ENCODE results near the gene RNF4. TPM values are rescaled to one million over a fixed set of nuclear protein-coding genes. Genes with fewer than 3 reads are reported as not detected.
A peak's percentile ranks its signal among the peaks of the same experiment; 100 is the strongest.
"Not testable (repeated sequence)": the region's sequence is repeated elsewhere in the genome, so short reads cannot be mapped to it uniquely, and the experiment has no call there.

Gene RNF4
- total RNA-seq, 1 donor from 2014 or later = 35.7 TPM

GRCh38 chr4:2534904-2535375, 66.0 kb downstream of the RNF4 start:
- DNase-seq = no peak

DNA sequence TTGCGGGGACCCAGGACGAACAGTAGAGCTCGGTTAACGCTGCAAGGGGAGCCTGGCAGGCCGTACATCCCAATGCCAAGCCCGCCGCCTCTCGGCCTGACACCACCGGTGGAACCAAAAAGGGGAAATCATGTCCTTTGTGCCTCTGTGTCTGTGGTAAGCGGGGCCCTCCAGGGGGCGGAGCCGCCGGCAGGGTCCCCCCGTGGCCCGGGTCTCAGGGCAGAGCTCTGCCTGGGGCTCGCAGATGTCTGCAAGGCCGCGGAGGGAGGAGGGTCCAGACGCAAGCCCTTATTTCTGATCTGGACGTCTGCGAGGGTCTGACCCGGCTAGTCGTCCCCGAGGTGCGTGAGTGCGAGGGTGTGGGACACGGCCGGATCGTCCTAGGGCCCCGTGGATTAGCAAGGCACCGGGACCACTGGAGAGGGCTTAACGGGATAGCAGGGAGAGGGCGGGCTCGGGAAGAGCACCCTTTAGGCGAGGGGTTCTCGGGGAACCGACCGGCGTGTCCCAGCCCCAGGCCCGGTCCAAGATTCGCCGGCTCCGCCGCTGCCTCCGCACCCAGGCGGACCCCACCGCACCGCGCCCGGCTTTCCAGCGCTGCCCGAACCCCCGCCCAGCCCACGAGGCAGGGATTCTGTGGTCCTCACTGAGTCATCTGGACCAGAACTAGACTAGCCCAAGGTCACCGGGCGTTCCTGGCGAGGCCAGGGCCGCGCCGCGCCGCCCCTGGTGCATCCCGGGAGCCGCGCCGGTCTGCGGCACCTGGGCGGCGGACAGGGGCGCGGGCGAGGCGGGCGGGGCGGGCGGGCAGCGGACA, 66.7 kb downstream of the RNF4 start:
- DNase-seq = peak; percentile 66

GRCh38 chr4:2536193-2537010, 67.5 kb downstream of the RNF4 start, which contains the start of gene FAM193A:
FAM193A (plus strand) TSS chr4:2536647; CDS start chr4:2536916, 269 bp downstream.
- DNase-seq = peak; percentile 100

DNA sequence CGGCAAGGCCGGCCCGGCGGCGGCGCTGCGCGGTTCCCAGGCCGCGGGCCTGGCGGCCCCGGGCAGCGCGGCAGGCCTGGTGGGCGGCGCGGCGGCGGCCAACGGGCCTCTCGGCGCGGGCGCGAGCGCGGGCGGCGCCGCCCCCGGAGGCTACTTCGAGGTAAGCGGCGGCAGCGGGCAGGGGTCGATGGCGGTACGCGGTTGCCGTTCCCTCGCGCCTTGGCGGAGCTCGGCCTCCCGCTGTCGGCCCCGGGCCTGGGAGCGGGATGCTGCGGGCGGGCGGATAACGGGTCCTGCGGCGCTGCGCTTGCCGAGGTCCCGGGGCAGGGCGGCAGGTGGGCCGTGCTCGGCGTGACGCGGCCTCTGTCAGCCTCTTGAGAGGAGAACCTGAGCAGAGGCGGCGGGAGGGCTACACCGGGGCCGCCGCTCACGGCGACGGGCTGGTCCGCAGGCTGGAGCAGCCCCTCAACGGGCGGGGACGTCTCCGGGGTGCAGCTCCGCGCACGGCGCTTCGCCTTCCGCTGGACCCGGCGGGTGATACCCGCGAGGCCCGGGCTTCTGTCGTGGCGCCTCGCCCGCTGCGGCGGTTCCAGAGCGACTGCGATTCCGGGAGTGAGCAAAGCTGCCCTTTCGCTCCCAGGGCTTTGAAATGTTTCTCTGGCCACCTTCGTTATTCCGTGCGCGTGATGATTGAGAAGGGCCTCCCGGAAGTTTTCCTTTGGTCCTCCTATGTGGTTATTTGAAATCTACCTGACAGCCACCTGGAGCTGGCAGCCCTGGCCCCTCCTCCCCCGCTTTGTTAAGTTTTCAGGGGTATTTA, 68.3 kb downstream of the RNF4 start:
- peak; percentile 56 for DNase-seq

DNA sequence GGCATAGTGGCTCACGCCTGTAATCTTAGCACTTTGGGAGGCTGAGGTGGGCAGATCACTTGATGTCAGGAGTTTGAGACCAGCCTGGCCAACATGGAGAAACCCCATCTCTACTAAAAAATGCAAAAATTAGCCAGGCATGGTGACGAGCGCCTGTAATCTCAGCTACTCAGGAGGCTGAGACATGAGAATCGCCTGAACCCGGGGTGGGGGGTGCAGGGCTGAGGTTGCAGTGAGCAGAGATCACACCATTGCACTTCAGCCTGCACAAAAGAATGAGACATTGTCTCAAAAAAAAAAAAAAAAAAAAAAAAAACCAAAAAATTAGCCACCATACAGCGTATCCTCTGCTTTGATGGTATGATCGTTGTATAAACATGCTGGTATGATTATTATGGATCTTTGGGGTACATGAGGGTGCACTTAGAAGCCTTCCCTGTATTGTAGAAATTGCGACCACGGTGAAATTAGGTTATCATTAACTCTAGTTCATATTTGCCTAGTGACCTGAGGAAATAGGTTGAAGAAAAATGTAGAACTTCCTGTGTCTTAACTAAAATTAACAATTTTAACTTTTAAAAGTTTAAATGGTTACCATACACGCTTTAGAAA, 74.8 kb downstream of the RNF4 start:
- DNase-seq = not testable (repeated sequence)

DNA sequence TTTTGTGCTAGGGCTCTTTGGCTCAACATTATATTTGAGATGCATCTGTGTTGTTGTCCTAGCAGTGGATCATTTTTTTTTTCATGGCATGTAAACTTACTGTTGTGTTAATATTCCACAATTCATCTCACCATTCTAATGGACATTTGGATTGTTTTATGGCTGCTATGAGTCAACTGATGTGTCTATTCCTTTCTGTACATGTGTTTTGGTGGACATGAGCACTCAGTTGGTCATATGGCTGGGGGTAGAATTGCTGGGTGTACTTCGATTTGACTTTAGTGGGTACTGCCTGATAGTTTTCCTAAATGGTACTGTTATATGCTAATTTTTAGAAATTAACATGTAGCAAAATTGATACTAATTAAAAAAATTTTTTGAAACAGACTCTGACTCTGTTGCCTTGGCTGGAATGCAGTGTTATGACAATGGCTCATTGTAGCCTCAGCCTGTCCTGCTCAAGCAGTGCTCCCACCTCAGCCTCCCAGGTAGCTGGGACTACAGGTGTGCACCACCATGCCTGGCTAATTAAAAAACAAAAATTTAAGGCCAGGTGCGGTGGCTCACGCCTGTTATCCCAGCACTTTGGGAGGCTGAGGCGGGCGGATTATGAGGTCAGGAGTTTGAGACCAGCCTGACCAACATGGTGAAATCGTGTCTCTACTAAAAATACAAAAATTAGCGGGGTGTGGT, 76.6 kb downstream of the RNF4 start:
- DNase-seq = no peak

GRCh38 chr4:2546286-2546823, 77.4 kb downstream of the RNF4 start:
- no peak for DNase-seq

DNA sequence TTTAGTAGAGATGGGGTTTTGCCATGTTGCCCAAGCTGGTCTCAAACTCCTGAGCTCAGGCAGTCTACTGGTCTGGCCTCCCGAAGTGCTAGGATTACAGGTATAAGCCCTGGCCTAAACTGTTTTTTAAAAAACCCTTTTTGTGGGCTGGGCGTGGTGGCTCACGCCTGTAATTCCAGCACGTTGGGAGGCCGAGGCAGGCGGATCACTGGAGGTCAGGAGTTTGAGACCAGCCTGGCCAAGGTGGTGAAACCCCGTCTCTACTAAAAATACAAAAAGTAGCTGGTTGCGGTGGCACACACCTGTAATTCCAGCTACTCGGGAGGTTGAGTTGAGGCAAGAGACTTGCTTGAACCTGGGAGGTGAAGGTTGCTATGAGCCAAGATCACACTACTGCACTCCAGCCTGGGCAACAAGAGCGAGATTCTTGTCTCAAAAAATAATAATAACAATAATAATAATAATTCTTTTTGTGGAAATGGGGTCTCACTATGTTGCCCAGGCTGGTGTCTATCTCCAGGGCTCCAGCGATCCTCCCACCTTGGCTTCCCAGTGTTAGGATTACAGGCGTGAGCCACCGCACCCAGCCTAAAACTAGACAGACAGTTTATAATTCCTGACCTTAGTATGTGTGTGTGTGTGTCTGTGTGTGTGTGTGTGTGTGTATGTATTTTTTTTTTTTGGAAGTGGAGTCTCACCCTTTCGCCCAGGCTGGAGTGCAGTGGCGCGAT, 78.2 kb downstream of the RNF4 start:
- DNase-seq = not testable (repeated sequence)

DNA sequence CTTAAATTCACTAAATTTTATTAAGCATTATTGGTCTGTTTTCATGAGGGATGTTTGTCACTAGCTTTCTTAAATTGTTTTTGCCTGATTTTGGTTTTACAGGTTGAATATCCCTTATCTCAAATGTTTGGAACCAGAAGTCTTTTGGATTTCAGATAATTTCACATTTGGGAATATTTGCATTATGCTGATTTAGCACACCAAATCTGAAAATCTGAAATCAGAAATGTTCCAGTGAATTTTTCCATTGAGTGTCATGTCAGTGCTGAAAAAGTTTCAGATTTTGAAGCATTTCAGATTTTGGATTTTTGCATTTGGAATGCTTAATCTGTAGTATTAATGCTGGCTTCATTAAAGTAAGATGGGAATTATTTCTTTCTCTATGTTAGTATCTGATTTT, 82.2 kb downstream of the RNF4 start:
- DNase-seq = no peak

DNA sequence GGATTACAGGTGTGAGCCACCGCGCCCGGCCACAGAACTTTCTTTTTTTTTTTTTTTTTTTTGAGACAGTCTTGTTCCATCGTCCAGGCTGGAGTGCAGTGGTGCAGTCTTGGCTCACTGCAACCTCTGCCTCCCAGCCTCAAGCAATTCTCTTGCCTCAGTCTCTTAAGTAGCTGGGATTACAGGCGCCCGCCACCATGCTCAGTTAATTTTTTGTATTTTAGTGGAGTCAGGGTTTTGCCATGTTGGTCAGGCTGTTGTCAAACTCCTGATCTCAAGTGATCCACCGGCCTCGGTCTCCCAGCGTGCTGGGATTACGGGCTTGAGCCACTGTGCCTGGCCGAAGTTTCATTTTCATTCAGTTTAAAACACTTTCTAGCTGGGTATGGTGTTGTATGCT, 83.9 kb downstream of the RNF4 start:
- no peak for DNase-seq

DNA sequence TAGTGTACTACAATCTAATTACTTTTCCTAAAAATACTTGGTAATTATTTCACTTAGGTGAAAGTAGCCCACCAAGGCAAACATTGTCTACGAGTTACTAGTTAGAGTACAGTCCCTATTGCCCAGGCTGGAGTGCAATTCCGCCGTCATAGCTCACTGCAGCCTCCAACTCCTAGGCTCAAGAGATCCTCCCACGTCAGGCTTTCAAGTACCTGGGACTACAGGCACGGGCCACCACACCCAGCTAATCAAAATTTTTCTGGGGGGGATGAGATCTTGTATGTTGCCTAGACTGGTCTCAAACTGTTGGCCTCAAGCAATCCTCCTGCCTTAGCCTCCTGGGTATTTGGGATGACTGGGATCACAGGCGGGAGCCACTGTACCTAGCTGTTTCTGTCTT, 89.4 kb downstream of the RNF4 start:
- DNase-seq = no peak

DNA sequence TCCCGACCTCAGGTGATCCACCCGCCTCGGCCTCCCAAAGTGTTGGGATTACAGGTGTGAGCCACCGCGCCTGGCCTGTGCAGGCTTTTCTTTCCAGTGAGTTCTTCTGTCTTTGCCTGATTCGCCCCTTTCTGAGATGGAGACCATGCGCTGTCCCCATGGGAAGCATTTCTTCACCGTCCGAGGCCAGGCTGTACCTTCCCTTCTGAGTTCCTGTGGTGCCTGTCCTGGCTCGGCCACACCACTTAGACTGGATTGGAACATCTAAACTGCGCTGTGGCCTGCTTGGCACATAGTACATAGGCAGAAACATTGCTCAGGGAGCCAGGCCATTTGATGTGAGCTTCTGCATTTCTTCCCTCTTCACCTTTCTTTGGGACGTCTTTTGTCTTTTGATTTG, 91.3 kb downstream of the RNF4 start:
- DNase-seq = no peak

Other genes with a start within 250 kb of the RNF4 start
- 19.4 TPM for gene HAUS3, start 227.0 kb upstream of the RNF4 start, total RNA-seq
- 7.6 TPM for gene POLN, start 227.0 kb upstream of the RNF4 start, total RNA-seq
- 34.0 TPM for gene MXD4, start 207.0 kb upstream of the RNF4 start, total RNA-seq
- 10.1 TPM for gene ZFYVE28, start 50.5 kb upstream of the RNF4 start, total RNA-seq
- gene CFAP99, start 50.2 kb upstream of the RNF4 start, total RNA-seq = not detected
- gene FAM193A, start 67.5 kb downstream of the RNF4 start, total RNA-seq = 23.7 TPM

All from tongue (tissue), 2 donors.